Lower leg skin (tissue), 3 donors: ENCODE results near the gene CDH18.

ENCODE experiments used
- POLR2A ChIP-seq, 2 donors: fragments of 450-650 bp; IDR thresholded peaks; one replicate each; pipeline ENCODE4 v1.6.1; 2016 to 2017; ENCODE audit warnings: antibody characterized with exemption in 2 of 2, mild to moderate bottlenecking in 1 of 2, moderate library complexity in 1 of 2
- TF ChIP-seq, protein P1 (sequence below), 3 donors: fragments of 450-650 bp; IDR thresholded peaks; one replicate each; pipeline ENCODE4 v1.5.1; 2016; ENCODE audit warnings: antibody characterized with exemption in 3 of 3, mild to moderate bottlenecking in 3 of 3, moderate library complexity in 2 of 3

DNA sequence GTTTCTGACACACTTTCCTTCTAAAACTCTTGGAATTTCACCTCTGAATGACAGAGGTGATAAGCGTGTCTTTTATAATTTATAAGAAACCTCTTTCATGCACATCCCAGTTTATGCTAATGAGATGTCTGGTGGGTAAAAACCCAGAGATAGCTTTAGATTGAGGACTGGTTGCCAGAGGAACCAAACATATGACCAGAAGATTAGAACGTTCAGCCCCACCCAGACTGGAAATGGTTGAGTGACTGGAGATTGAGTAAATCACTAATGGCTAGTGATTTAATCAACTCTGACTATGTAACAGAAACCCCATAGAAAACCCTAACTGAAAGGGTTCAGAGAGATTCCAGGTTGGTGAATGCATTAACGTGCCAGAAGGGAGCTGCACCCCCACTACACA, 69.2 kb downstream of the CDH18 start:
- TF ChIP-seq, protein P1, sequence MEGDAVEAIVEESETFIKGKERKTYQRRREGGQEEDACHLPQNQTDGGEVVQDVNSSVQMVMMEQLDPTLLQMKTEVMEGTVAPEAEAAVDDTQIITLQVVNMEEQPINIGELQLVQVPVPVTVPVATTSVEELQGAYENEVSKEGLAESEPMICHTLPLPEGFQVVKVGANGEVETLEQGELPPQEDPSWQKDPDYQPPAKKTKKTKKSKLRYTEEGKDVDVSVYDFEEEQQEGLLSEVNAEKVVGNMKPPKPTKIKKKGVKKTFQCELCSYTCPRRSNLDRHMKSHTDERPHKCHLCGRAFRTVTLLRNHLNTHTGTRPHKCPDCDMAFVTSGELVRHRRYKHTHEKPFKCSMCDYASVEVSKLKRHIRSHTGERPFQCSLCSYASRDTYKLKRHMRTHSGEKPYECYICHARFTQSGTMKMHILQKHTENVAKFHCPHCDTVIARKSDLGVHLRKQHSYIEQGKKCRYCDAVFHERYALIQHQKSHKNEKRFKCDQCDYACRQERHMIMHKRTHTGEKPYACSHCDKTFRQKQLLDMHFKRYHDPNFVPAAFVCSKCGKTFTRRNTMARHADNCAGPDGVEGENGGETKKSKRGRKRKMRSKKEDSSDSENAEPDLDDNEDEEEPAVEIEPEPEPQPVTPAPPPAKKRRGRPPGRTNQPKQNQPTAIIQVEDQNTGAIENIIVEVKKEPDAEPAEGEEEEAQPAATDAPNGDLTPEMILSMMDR (IDR thresholded peaks at IDR 0.05), result no peak
- TF ChIP-seq POLR2A (IDR thresholded peaks at IDR 0.05), result no peak
